WTC11 (cell line): ENCODE results near the gene STAT1.

Experiments
- CTCF ChIP-seq: fragments of 200-600 bp; IDR thresholded peaks from 2 replicates; pipeline ENCODE4 v1.8.0; 2022; ENCODE audit warnings: antibody characterized with exemption
- EMX1 ChIP-seq: fragments of 250-450 bp; sonication (Bioruptor Pico); IDR thresholded peaks from 2 replicates; pipeline ENCODE4 v1.8.0; 2021; ENCODE audit warnings: mild to moderate bottlenecking
- SP1 ChIP-seq: sonication (generic); formaldehyde crosslinking; conservative IDR thresholded peaks from 2 replicates; pipeline ENCODE4 v1.8.1; 2022; ENCODE audit warnings: missing genetic modification reagents

DNA sequence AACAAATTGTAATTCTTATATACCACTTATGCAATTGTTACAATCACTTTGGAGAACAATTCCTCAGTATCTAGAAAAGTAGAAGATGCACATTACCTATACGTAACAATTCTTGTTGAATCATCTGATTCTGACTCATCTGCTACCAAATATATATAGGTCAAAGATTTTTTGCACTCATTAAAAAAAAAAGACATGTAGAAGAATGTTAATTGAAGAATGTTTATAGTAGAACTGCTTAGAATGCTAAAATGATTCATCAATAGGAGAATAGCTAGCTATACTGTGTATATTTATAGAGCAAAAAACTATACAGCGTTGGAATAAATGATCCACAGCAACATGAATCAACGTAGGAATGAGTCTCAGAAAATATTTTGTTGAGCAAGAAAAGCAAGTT is 29.5 kb upstream of the STAT1 start:
- no peak for TF ChIP-seq EMX1 (CRISPR knock-in tag)
- no peak for TF ChIP-seq CTCF
- TF ChIP-seq SP1 (CRISPR knock-in tag), result no peak
